A549 (cell line): Measurements from ENCODE around the gene ZNF773. TPM values are rescaled to one million over a fixed set of nuclear protein-coding genes. Genes with fewer than 3 reads are reported as not detected.

Source experiments
- ATAC-seq, 2 experiments: fragments of 200-7000 bp in 1 of 2; fragments of >200 bp in 1 of 2; cut with Nextera tagmentation in 1 of 2; cut with Tn5 transposase in 1 of 2; 3 replicates each; pipeline versions ENCODE4 v1.8.0 to v1.9.1; 2018 to 2020; ENCODE audit warnings: mild to moderate bottlenecking in 1 of 2, moderate library complexity in 1 of 2
- CTCF ChIA-PET: fragments of 300-600 bp; sonication (Branson Sonifier 250); formaldehyde crosslinking; extraction: SDS; loops from one replicate; lab custom pipeline; 2021; ENCODE audit warnings: antibody characterized with exemption, inconsistent platforms; lab: Yijun Ruan, JAX
- POLR2A ChIA-PET: fragments of 350-600 bp; formaldehyde crosslinking; extraction: SDS; loops from one replicate; lab custom pipeline; 2021; ENCODE audit warnings: antibody characterized with exemption, inconsistent platforms; lab: Yijun Ruan, JAX
- DNase-seq, 2 experiments: peaks; one replicate each; pipeline versions ENCODE4 v3.0.0 to v3.0.0-alpha.2; 2011 to 2016; ENCODE audit warnings: low read depth in 1 of 2, low spot score in 1 of 2
- FAIRE-seq: peaks from 2 replicates; lab custom pipeline; 2011; peaks lifted over from hg19 to GRCh38; lab: Jason Lieb, UNC
- H3K27ac ChIP-seq, 2 experiments: fragments of >200 bp; sonication (Bioruptor Twin); formaldehyde crosslinking; 3 replicates each; pipeline ENCODE4 v1.5.1; 2016 to 2017
- H3K4me1 ChIP-seq: fragments of >200 bp; sonication (Bioruptor Twin); formaldehyde crosslinking; 3 replicates; pipeline ENCODE4 v1.6.1; 2016
- H3K4me2 ChIP-seq: fragments of >200 bp; sonication (Bioruptor Twin); formaldehyde crosslinking; 3 replicates; pipeline ENCODE4 v1.6.1; 2016
- H3K4me3 ChIP-seq: fragments of >200 bp; sonication (Bioruptor Twin); formaldehyde crosslinking; 3 replicates; pipeline ENCODE4 v1.5.1; 2016
- H3K9me3 ChIP-seq: fragments of >200 bp; sonication (Bioruptor Twin); formaldehyde crosslinking; 3 replicates; pipeline ENCODE4 v1.6.1; 2016
- BHLHE40 ChIP-seq: IDR thresholded peaks from 2 replicates; pipeline ENCODE4 v1.6.1; 2012; ENCODE audit warnings: low read depth, low read length, inconsistent platforms
- CBX2 ChIP-seq: fragments of 200-600 bp; sonication (generic); IDR thresholded peaks from 2 replicates; pipeline ENCODE4 v1.6.1; 2016; ENCODE audit warnings: low read depth, mild to moderate bottlenecking, borderline replicate concordance
- CBX8 ChIP-seq: fragments of 200-600 bp; sonication (generic); IDR thresholded peaks from 2 replicates; pipeline ENCODE4 v1.6.1; 2016
- CEBPB ChIP-seq, 2 experiments: fragments of >200 bp in 1 of 2; sonication (Bioruptor Twin) in 1 of 2; formaldehyde crosslinking in 1 of 2; IDR thresholded peaks; 2 replicates each; pipeline ENCODE4 v1.6.1; 2012 to 2016
- E2F6 ChIP-seq: IDR thresholded peaks from 2 replicates; pipeline ENCODE4 v1.6.1; 2012; ENCODE audit warnings: low read depth, borderline replicate concordance
- EHF ChIP-seq: fragments of 250-450 bp; sonication (Bioruptor Pico); IDR thresholded peaks from 2 replicates; pipeline ENCODE4 v1.5.0; 2020; ENCODE audit warnings: mild to moderate bottlenecking
- EP300 ChIP-seq, 2 experiments: fragments of >200 bp; sonication (Bioruptor Twin); formaldehyde crosslinking; IDR thresholded peaks; 2 replicates in 1 of 2; 3 replicates in 1 of 2; pipeline ENCODE4 v1.6.1; 2016 to 2017
- ESRRA ChIP-seq: fragments of 150-350 bp; IDR thresholded peaks from 2 replicates; pipeline ENCODE4 v1.6.1; 2014; ENCODE audit warnings: mild to moderate bottlenecking, low read length, borderline replicate concordance
- FOSL2 ChIP-seq, 2 experiments: fragments of 450-650 bp in 1 of 2; fragments of >200 bp in 1 of 2; sonication (Bioruptor Twin) in 1 of 2; formaldehyde crosslinking; IDR thresholded peaks; 2 replicates each; pipeline versions ENCODE4 v1.5.0 to v1.6.1; 2016 to 2020; ENCODE audit warnings: mild to moderate bottlenecking in 1 of 2, moderate library complexity in 1 of 2
- FOXS1 ChIP-seq: fragments of 250-450 bp; sonication (Bioruptor Pico); IDR thresholded peaks from 2 replicates; pipeline ENCODE4 v1.5.0; 2020; ENCODE audit warnings: mild to moderate bottlenecking, moderate library complexity
- GATA3 ChIP-seq: IDR thresholded peaks from 2 replicates; pipeline ENCODE4 v1.6.1; 2012; ENCODE audit warnings: borderline replicate concordance
- HDAC2 ChIP-seq: fragments of 200-600 bp; sonication (generic); IDR thresholded peaks from 2 replicates; pipeline ENCODE4 v1.6.1; 2016
- HES2 ChIP-seq: fragments of >200 bp; sonication (Bioruptor Twin); formaldehyde crosslinking; IDR thresholded peaks from 2 replicates; pipeline ENCODE4 v1.6.1; 2016
- HEYL ChIP-seq: fragments of 250-450 bp; sonication (Bioruptor Pico); IDR thresholded peaks from 2 replicates; pipeline ENCODE4 v1.8.0; 2021; ENCODE audit warnings: mild to moderate bottlenecking, moderate library complexity
- HOXB13 ChIP-seq: fragments of 250-450 bp; sonication (Bioruptor Pico); IDR thresholded peaks from 2 replicates; pipeline ENCODE4 v1.5.0; 2020; ENCODE audit warnings: low read depth, mild to moderate bottlenecking, moderate library complexity
- HOXB5 ChIP-seq: fragments of 250-450 bp; sonication (Bioruptor Pico); IDR thresholded peaks from 2 replicates; pipeline ENCODE4 v1.5.0; 2020; ENCODE audit warnings: mild to moderate bottlenecking, moderate library complexity
- JUNB ChIP-seq: fragments of >200 bp; sonication (Bioruptor Twin); formaldehyde crosslinking; IDR thresholded peaks from 2 replicates; pipeline ENCODE4 v1.6.1; 2016
- KDM5A ChIP-seq: fragments of 200-600 bp; sonication (generic); IDR thresholded peaks from 2 replicates; pipeline ENCODE4 v1.6.1; 2016; ENCODE audit warnings: antibody characterized with exemption, mild to moderate bottlenecking
- MAFK ChIP-seq: fragments of 450-650 bp; IDR thresholded peaks from 2 replicates; pipeline ENCODE4 v1.6.1; 2014; ENCODE audit not compliant: partially characterized antibody
- MAX ChIP-seq: IDR thresholded peaks from 2 replicates; pipeline ENCODE4 v1.6.1; 2012
- NPAS2 ChIP-seq: fragments of 250-450 bp; sonication (Bioruptor Pico); IDR thresholded peaks from 2 replicates; pipeline ENCODE4 v1.8.0; 2022; ENCODE audit warnings: mild to moderate bottlenecking, moderate library complexity, borderline replicate concordance
- NR3C1 ChIP-seq: fragments of >200 bp; sonication (Bioruptor Twin); formaldehyde crosslinking; IDR thresholded peaks from 3 replicates; pipeline ENCODE4 v1.6.1; 2017
- PHF8 ChIP-seq: fragments of 200-600 bp; sonication (generic); IDR thresholded peaks from 2 replicates; pipeline ENCODE4 v1.6.1; 2016; ENCODE audit warnings: low read depth, mild to moderate bottlenecking, antibody characterized with exemption, moderate library complexity, borderline replicate concordance
- POLR2AphosphoS2 ChIP-seq: conservative IDR thresholded peaks from 2 replicates; pipeline ENCODE4 v1.6.1; 2012; ENCODE audit warnings: low read length, improper control_type of control experiment, inconsistent platforms
- RCOR1 ChIP-seq: fragments of 150-350 bp; IDR thresholded peaks from 2 replicates; pipeline ENCODE4 v1.6.1; 2014; ENCODE audit warnings: antibody characterized with exemption, low read length, low read depth
- REST ChIP-seq: fragments of 200-600 bp; sonication (generic); IDR thresholded peaks from 2 replicates; pipeline ENCODE4 v1.6.1; 2016; ENCODE audit warnings: antibody characterized with exemption, mild to moderate bottlenecking, moderate library complexity
- RFX5 ChIP-seq: fragments of 450-650 bp; IDR thresholded peaks from 2 replicates; pipeline ENCODE4 v1.7.1; 2014; ENCODE audit warnings: antibody characterized with exemption, mild to moderate bottlenecking, moderate library complexity
- RNF2 ChIP-seq: fragments of 200-600 bp; sonication (generic); IDR thresholded peaks from 2 replicates; pipeline ENCODE4 v1.6.1; 2016; ENCODE audit warnings: low read depth, mild to moderate bottlenecking, antibody characterized with exemption, moderate library complexity, borderline replicate concordance
- SMC3 ChIP-seq: fragments of >200 bp; sonication (Bioruptor Twin); formaldehyde crosslinking; IDR thresholded peaks from 3 replicates; pipeline ENCODE4 v1.6.1; 2018; ENCODE audit warnings: inconsistent platforms
- TP53 ChIP-seq: fragments of 250-450 bp; sonication (Bioruptor Pico); IDR thresholded peaks from 2 replicates; pipeline ENCODE4 v1.5.0; 2021; ENCODE audit warnings: mild to moderate bottlenecking, moderate library complexity
- ZC3H11A ChIP-seq: fragments of 450-650 bp; IDR thresholded peaks from 2 replicates; pipeline ENCODE4 v1.6.1; 2014; ENCODE audit warnings: antibody characterized with exemption, mild to moderate bottlenecking
- ZSCAN20 ChIP-seq: fragments of 250-450 bp; sonication (Bioruptor Pico); IDR thresholded peaks from 2 replicates; pipeline ENCODE4 v1.8.0; 2022; ENCODE audit warnings: mild to moderate bottlenecking, moderate library complexity
- WGBS: methylation state at CpG from one replicate; pipeline ENCODE4 v1.1.6; 2017; ENCODE audit errors: missing lambda C conversion rate; 5-methylcytosine and 5-hydroxymethylcytosine counted together
- polyA plus RNA-seq, 4 experiments: library from polyadenylated mRNA; depleted of rRNA in 3 of 4; stranded (reverse); fragments of >200 nt; fragmentation: RNase III in 1 of 4; extraction: RNeasy Plus Mini Kit Qiagen cat#74134 plus additional on column Dnase treatment in 1 of 4; gene quantifications; 2 replicates in 3 of 4; 3 replicates in 1 of 4; pipeline ENCODE4 v1.2.3, GENCODE V29; 2011 to 2017
- TF ChIP-seq, protein P1 (sequence below): IDR thresholded peaks from 2 replicates; pipeline ENCODE4 v1.6.1; 2012
- TF ChIP-seq, protein P2 (sequence below): fragments of 450-650 bp; IDR thresholded peaks from 2 replicates; pipeline ENCODE4 v1.6.1; 2014; ENCODE audit warnings: antibody characterized with exemption

Gene ZNF773
- polyA plus RNA-seq, 2 of the 4 experiments (the other 2 are of a cell fraction), result 6.4 to 8.4 TPM

DNA sequence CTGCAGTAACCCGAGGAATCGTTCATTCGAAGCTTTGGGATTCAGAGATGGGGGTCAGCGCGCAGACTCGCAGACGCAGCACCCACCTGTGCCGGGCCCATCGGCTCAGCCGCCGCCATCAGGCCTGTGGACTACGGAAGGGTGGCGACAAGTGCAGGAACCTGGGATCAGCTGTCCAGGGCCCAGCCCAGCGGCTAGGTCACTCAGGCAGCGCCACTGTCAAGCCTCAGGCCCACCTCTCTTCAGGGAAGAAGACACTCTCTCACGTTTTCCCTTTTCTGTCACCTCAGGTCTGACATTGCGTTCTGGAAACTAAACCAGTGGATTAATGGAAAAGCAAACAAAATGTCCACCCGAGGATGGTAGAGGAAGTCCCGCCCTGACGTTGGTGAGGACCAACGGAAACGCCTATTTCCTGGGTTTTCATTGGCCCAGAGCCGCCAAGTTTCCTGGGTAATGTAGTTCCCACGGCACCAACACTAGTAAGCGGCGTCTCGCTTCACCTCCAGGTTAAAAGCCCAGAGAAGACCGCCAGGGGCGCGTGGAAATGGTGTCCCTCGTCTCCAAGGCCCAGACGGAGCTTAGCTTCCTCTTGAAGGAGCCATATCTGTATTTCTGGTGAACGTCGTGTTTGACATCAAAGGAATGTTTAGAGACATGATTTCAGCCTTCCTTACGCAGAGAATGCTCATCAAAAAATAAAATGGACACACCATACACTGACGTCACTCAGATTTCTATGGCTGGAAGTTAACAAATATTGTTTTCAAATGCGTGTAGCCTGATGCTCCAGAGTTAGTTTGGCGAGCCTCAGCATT is 22.3 kb upstream of the ZNF773 start, which contains the start of gene ZNF772:
TSS of gene ZNF772 (minus strand) at position 376 of the 818 bp plus-strand sequence. CDS start at position 119, 257 bp downstream.
- Histone ChIP-seq H3K27ac (peak within 1 kb of the TSS; percentile 60 to 77; a peak in 5 of 6 replicates), H3K4me2 (peak within 1 kb of the TSS; percentile 66), H3K4me1 (no peaks in the 10 kb centered on the region), H3K9me3 (peaks cover 93% of the 10 kb centered on the region), H3K4me3 (peak within 1 kb of the TSS; percentile 57)
- ATAC-seq (peak; percentile 99 to 100), DNase-seq (peak; percentile 89 to 96), FAIRE-seq (peak; percentile 83)
- POLR2A ChIA-PET, result interaction anchor here (0.6 kb wide), 1 partner anchor 885 kb away, joined by 4 read pairs; no protein-coding TSS in a partner anchor
- 11% methylated on average over 33 of the region's 38 CpGs for WGBS
- CTCF ChIA-PET, result interaction anchor here (1.1 to 1.4 kb wide), 2 partner anchors 13 to 112 kb away, joined by 3 to 6 read pairs; no protein-coding TSS in a partner anchor
- TF ChIP-seq NPAS2 (CRISPR knock-in tag) (no peak), E2F6 (0 out of 2 replicates have a peak, but pooled peaks have one; percentile 8), RFX5 (no peak), JUNB (no peak), CBX8 (no peak), RNF2 (no peak), REST (no peak), FOXS1 (no peak), HDAC2 (no peak), HOXB13 (CRISPR knock-in tag) (peak; percentile 25; the same call in 1 of the 2 replicates), GATA3 (no peak), ZSCAN20 (CRISPR knock-in tag) (no peak), NR3C1 (no peak), PHF8 (no peak), HOXB5 (CRISPR knock-in tag) (peak; percentile 47; the same call in 1 of the 2 replicates), CEBPB (IDR thresholded peaks at IDR 0.05) (no peak), HEYL (CRISPR knock-in tag) (no peak), ZC3H11A (no peak), EP300 (IDR thresholded peaks at IDR 0.05) (no peak), CBX2 (no peak), POLR2AphosphoS2 (no peak), MAFK (no peak), TP53 (CRISPR knock-in tag) (no peak), EHF (no peak; the same call in 1 of the 2 replicates), BHLHE40 (no peak), SMC3 (no peak), FOSL2 (IDR thresholded peaks at IDR 0.05) (no peak), FOSL2 (CRISPR knock-in tag; IDR thresholded peaks at IDR 0.05) (no peak), MAX (0 out of 2 replicates have a peak, but pooled peaks have one; percentile 15), KDM5A (no peak), ESRRA (no peak), HES2 (no peak), RCOR1 (no peak)
- TF ChIP-seq, protein P1, sequence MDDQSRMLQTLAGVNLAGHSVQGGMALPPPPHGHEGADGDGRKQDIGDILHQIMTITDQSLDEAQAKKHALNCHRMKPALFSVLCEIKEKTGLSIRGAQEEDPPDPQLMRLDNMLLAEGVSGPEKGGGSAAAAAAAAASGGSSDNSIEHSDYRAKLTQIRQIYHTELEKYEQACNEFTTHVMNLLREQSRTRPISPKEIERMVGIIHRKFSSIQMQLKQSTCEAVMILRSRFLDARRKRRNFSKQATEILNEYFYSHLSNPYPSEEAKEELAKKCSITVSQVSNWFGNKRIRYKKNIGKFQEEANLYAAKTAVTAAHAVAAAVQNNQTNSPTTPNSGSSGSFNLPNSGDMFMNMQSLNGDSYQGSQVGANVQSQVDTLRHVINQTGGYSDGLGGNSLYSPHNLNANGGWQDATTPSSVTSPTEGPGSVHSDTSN, result no peak
- TF ChIP-seq, protein P2, sequence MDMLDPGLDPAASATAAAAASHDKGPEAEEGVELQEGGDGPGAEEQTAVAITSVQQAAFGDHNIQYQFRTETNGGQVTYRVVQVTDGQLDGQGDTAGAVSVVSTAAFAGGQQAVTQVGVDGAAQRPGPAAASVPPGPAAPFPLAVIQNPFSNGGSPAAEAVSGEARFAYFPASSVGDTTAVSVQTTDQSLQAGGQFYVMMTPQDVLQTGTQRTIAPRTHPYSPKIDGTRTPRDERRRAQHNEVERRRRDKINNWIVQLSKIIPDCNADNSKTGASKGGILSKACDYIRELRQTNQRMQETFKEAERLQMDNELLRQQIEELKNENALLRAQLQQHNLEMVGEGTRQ, result no peak
